GM10847 (cell line): ENCODE measurements around the gene GLRX5.
A peak's percentile ranks its signal among the peaks of the same experiment; 100 is the strongest.

Source experiments
- POLR2A ChIP-seq: IDR thresholded peaks from 2 replicates; pipeline ENCODE4 v1.6.1; 2011; ENCODE audit not compliant: insufficient read length; ENCODE audit errors: extremely low read depth

GLRX5 gene

GRCh38 chr14:95534299-95535225, at the start of gene GLRX5:
Gene GLRX5 (plus strand): TSS chr14:95535050. CDS start chr14:95535090, 40 bp downstream.
- TF ChIP-seq POLR2A = peak; percentile 72

- no peak for TF ChIP-seq POLR2A
Measured at GRCh38 chr14:95485222-95485819, 49.5 kb upstream of the GLRX5 start.

GRCh38 chr14:95486875-95487668, 47.8 kb upstream of the GLRX5 start:
- TF ChIP-seq POLR2A = no peak

- TF ChIP-seq POLR2A = no peak
Measured at GRCh38 chr14:95487669-95488084, 47.2 kb upstream of the GLRX5 start.

GRCh38 chr14:95488376-95489213, 46.3 kb upstream of the GLRX5 start:
- TF ChIP-seq POLR2A = no peak

- no peak for TF ChIP-seq POLR2A
Measured at GRCh38 chr14:95489214-95490137, 45.4 kb upstream of the GLRX5 start.

- TF ChIP-seq POLR2A = no peak
Measured at GRCh38 chr14:95490138-95490509, 44.7 kb upstream of the GLRX5 start.

- TF ChIP-seq POLR2A = no peak
Measured at GRCh38 chr14:95490727-95491451, 44.0 kb upstream of the GLRX5 start.

GRCh38 chr14:95491936-95492608, 42.8 kb upstream of the GLRX5 start:
- no peak for TF ChIP-seq POLR2A

GRCh38 chr14:95493503-95493902, 41.3 kb upstream of the GLRX5 start:
- TF ChIP-seq POLR2A = no peak

- no peak for TF ChIP-seq POLR2A
Measured at GRCh38 chr14:95493976-95494375, 40.9 kb upstream of the GLRX5 start.

- TF ChIP-seq POLR2A = no peak
Measured at GRCh38 chr14:95494456-95494855, 40.4 kb upstream of the GLRX5 start.

GRCh38 chr14:95495076-95495475, 39.8 kb upstream of the GLRX5 start:
- TF ChIP-seq POLR2A = no peak

- no peak for TF ChIP-seq POLR2A
Measured at GRCh38 chr14:95495538-95496025, 39.3 kb upstream of the GLRX5 start.
